H1 (cell line): Measurements from ENCODE around the gene PIK3R6. TPM values are rescaled to one million over a fixed set of nuclear protein-coding genes. Genes with fewer than 3 reads are reported as not detected.

ENCODE experiments used
- ASH2L ChIP-seq: fragments of 200-600, 300-600 bp; sonication (generic); IDR thresholded peaks from one replicate; pipeline ENCODE4 v1.7.1; 2017; ENCODE audit warnings: low read length
- ATF2 ChIP-seq: IDR thresholded peaks from 2 replicates; pipeline ENCODE4 v1.6.1; 2012; ENCODE audit warnings: low read length, inconsistent platforms
- BACH1 ChIP-seq: IDR thresholded peaks from 2 replicates; pipeline ENCODE4 v1.6.1; 2012; ENCODE audit warnings: low read length, improper control_type of control experiment
- CBX5 ChIP-seq: fragments of 300-800, 300-1000 bp; sonication (generic); IDR thresholded peaks from 2 replicates; pipeline ENCODE4 v1.7.1; 2016; ENCODE audit warnings: antibody characterized with exemption, low read length, low read depth
- CEBPB ChIP-seq: IDR thresholded peaks from 2 replicates; pipeline ENCODE4 v1.6.1; 2012; ENCODE audit warnings: low read depth, low read length
- CTCF ChIP-seq, 3 experiments: IDR thresholded peaks; 1 replicate in 2 of 3; 2 replicates in 1 of 3; pipeline versions ENCODE4 v1.5.1 to v1.6.1; 2011; ENCODE audit warnings: low read length in 3 of 3, mild to moderate bottlenecking in 3 of 3, inconsistent platforms in 2 of 3, low read depth in 1 of 3, moderate library complexity in 1 of 3; ENCODE audit not compliant: insufficient read depth in 1 of 3; ENCODE audit errors: control extremely low read depth in 1 of 3
- FOSL1 ChIP-seq: IDR thresholded peaks from 2 replicates; pipeline ENCODE4 v1.6.1; 2011; ENCODE audit warnings: mild to moderate bottlenecking, low read depth, low read length, moderate library complexity; ENCODE audit not compliant: insufficient read depth
- GTF2F1 ChIP-seq: IDR thresholded peaks from 2 replicates; pipeline ENCODE4 v1.6.1; 2012; ENCODE audit warnings: low read depth, low read length, improper control_type of control experiment, borderline replicate concordance
- HDAC6 ChIP-seq: IDR thresholded peaks from one replicate; pipeline ENCODE4 v1.7.1; 2012; ENCODE audit warnings: low read depth, mild to moderate bottlenecking, inconsistent platforms, low read length, moderate library complexity
- KDM1A ChIP-seq: fragments of 200-600, 300-600 bp; sonication (generic); IDR thresholded peaks from 2 replicates; pipeline ENCODE4 v1.7.1; 2016; ENCODE audit warnings: mild to moderate bottlenecking, low read length, borderline replicate concordance
- KDM4A ChIP-seq: IDR thresholded peaks from one replicate; pipeline ENCODE4 v1.7.1; 2012; ENCODE audit warnings: low read depth, mild to moderate bottlenecking, moderate library complexity, low read length, inconsistent platforms; ENCODE audit not compliant: severe bottlenecking
- KDM5A ChIP-seq: fragments of 200-600 bp; IDR thresholded peaks from 2 replicates; pipeline ENCODE4 v1.7.1; 2012; ENCODE audit warnings: mild to moderate bottlenecking, low read length, inconsistent platforms, mixed read lengths
- NANOG ChIP-seq: IDR thresholded peaks from 2 replicates; pipeline ENCODE4 v1.6.1; 2011; ENCODE audit warnings: low read length, low read depth, mild to moderate bottlenecking, inconsistent platforms; ENCODE audit not compliant: insufficient read depth, poor library complexity, severe bottlenecking
- PHF8 ChIP-seq: fragments of 200-600 bp; sonication (generic); conservative IDR thresholded peaks from 2 replicates; pipeline ENCODE4 v1.7.1; 2012; ENCODE audit warnings: low read depth, mild to moderate bottlenecking, inconsistent platforms, low read length, moderate library complexity
- RBBP5 ChIP-seq: IDR thresholded peaks from 2 replicates; pipeline ENCODE4 v1.7.1; 2012; ENCODE audit warnings: low read depth, mild to moderate bottlenecking, inconsistent platforms, low read length, moderate library complexity, borderline replicate concordance
- RXRA ChIP-seq: IDR thresholded peaks from 2 replicates; pipeline ENCODE4 v1.6.1; 2011; ENCODE audit warnings: low read depth, mild to moderate bottlenecking, low read length, moderate library complexity; ENCODE audit not compliant: insufficient read depth
- SIRT6 ChIP-seq: IDR thresholded peaks from one replicate; pipeline ENCODE4 v1.7.1; 2012; ENCODE audit warnings: low read length, inconsistent platforms
- SP4 ChIP-seq: IDR thresholded peaks from 2 replicates; pipeline ENCODE4 v1.6.1; 2012; ENCODE audit warnings: low read length, inconsistent platforms
- TAF7 ChIP-seq: optimal IDR thresholded peaks from 2 replicates; pipeline ENCODE3; 2011; ENCODE audit warnings: low read depth, mild to moderate bottlenecking, inconsistent platforms, low read length, moderate library complexity, borderline replicate concordance
- TBP ChIP-seq: IDR thresholded peaks from 2 replicates; pipeline ENCODE4 v1.6.1; 2011; ENCODE audit warnings: low read depth, low read length, improper control_type of control experiment
- polyA plus RNA-seq, 7 experiments: library from polyadenylated mRNA; depleted of rRNA in 3 of 7; stranded (reverse) in 5 of 7; unstranded in 2 of 7; fragments of >200 nt in 5 of 7; fragments of 200-250 nt in 2 of 7; gene quantifications; 1 replicate in 5 of 7; 2 replicates in 1 of 7; 4 replicates in 1 of 7; pipeline versions ENCODE4 v1.2.1 to v1.2.3, GENCODE V29; 2011 to 2013; ENCODE audit warnings: missing spikeins in 2 of 7, mixed read lengths in 2 of 7
- total RNA-seq: library from RNA; stranded (reverse); fragmentation: NEBNext Ultra II Directional; extraction: Animal tissue kit (Norgen Biotek cat#: 25700); gene quantifications from 2 replicates; pipeline ENCODE4 v1.2.1, GENCODE V29; 2021

PIK3R6 gene
- total and polyA plus RNA-seq, 2 of the 8 experiments (the other 6 are each of a cell fraction or from before 2014, with no cell fraction given): 0.24 to 1.2 TPM

GRCh38 chr17:8900626-8901585, 33.4 kb upstream of the PIK3R6 start (continued):
- TF ChIP-seq KDM4A (no peak), GTF2F1 (no peak), SP4 (no peak), RXRA (no peak), CTCF (IDR thresholded peaks at IDR 0.05; ENCODE audit: control extremely low read depth in 1 of 3, insufficient read depth in 1 of 3, low read depth in 1 of 3, low read length in 3 of 3) (peak in 2 of 3 experiments; percentile 15 to 38; a peak in 2 of 4 replicates), SIRT6 (no peak), ATF2 (no peak), RBBP5 (no peak), TBP (no peak), BACH1 (no peak), ASH2L (peak; percentile 29), TAF7 (no peak), PHF8 (no peak), CBX5 (no peak), KDM5A (no peak), KDM1A (no peak), FOSL1 (no peak), NANOG (no peak), HDAC6 (no peak), CEBPB (no peak)
